ENCODE measurements around the gene IFNLR1. TPM values are rescaled to one million over a fixed set of nuclear protein-coding genes. Genes with fewer than 3 reads are reported as not detected.

Gene IFNLR1
- total and polyA plus RNA-seq, 2 donors from 2014 or later, result 1.6 to 4.8 TPM

DNA sequence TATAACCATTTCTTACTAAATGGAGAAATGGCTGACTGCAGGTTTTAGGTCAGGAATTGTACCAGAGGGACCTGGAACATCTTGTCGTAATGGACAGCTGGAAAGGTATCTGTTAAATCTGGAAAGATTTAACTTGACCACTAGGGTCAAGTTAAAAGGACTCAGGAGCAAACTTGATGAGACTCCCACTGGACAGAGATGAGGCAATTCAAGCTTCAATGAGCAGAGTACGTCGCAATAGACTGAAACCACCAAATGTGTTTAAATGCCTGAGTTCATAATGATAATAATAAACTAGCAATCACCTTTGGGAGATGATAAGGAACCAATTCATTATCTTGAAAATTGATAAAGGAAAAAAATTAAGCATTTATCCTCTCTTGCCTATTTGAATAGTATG, 8.7 kb downstream of the IFNLR1 start:
- DNase-seq (no peak), FAIRE-seq (no peak)
- H3K27me3 ChIP-seq (ENCODE audit: control insufficient read depth, insufficient read depth, low read length), result no peaks in the 10 kb centered on the region
- no peak overlapping the region for H3K4me3 ChIP-seq (ENCODE audit: low read length in 3 of 3)
- no peak overlapping the region for H3K9ac ChIP-seq (ENCODE audit: low read length in 3 of 3)
- intact Hi-C loops (cut with DNase I), result no loop called here
- H3K9me3 ChIP-seq (ENCODE audit: control insufficient read depth in 2 of 3, insufficient read depth in 1 of 3, low read length in 3 of 3), result no peaks in the 10 kb centered on the region
- TF ChIP-seq, protein P1, sequence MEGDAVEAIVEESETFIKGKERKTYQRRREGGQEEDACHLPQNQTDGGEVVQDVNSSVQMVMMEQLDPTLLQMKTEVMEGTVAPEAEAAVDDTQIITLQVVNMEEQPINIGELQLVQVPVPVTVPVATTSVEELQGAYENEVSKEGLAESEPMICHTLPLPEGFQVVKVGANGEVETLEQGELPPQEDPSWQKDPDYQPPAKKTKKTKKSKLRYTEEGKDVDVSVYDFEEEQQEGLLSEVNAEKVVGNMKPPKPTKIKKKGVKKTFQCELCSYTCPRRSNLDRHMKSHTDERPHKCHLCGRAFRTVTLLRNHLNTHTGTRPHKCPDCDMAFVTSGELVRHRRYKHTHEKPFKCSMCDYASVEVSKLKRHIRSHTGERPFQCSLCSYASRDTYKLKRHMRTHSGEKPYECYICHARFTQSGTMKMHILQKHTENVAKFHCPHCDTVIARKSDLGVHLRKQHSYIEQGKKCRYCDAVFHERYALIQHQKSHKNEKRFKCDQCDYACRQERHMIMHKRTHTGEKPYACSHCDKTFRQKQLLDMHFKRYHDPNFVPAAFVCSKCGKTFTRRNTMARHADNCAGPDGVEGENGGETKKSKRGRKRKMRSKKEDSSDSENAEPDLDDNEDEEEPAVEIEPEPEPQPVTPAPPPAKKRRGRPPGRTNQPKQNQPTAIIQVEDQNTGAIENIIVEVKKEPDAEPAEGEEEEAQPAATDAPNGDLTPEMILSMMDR (IDR thresholded peaks at IDR 0.05; ENCODE audit: borderline replicate concordance, extremely low read depth, insufficient read depth), result no peak
- no peaks in the 10 kb centered on the region for H3K36me3 ChIP-seq (ENCODE audit: control insufficient read depth in 2 of 3, insufficient read depth in 3 of 3, low read length in 3 of 3)
- no peak overlapping the region for H3K27ac ChIP-seq (ENCODE audit: low read depth in 2 of 2, low read length in 2 of 2)
- no peaks in the 10 kb centered on the region for H3K4me1 ChIP-seq (ENCODE audit: control insufficient read depth in 2 of 3, insufficient read depth in 2 of 3, low read depth in 1 of 3, low read length in 3 of 3)

GRCh38 chr1:24177161-24177560, 9.9 kb downstream of the IFNLR1 start:
- Histone ChIP-seq H3K4me1 (ENCODE audit: control insufficient read depth in 2 of 3, insufficient read depth in 2 of 3, low read depth in 1 of 3, low read length in 3 of 3) (no peaks in the 10 kb centered on the region), H3K27ac (ENCODE audit: low read depth in 2 of 2, low read length in 2 of 2) (no peak overlapping the region), H3K27me3 (ENCODE audit: control insufficient read depth, insufficient read depth, low read length) (no peaks in the 10 kb centered on the region), H3K9ac (ENCODE audit: low read length in 3 of 3) (no peak overlapping the region), H3K9me3 (ENCODE audit: control insufficient read depth in 2 of 3, insufficient read depth in 1 of 3, low read length in 3 of 3) (no peaks in the 10 kb centered on the region), H3K4me3 (ENCODE audit: low read length in 3 of 3) (no peak overlapping the region), H3K36me3 (ENCODE audit: control insufficient read depth in 2 of 3, insufficient read depth in 3 of 3, low read length in 3 of 3) (no peaks in the 10 kb centered on the region)
- DNase-seq (no peak), FAIRE-seq (no peak)
- TF ChIP-seq, protein P1 (IDR thresholded peaks at IDR 0.05; ENCODE audit: borderline replicate concordance, extremely low read depth, insufficient read depth), result no peak
- intact Hi-C loops (cut with DNase I), result no loop called here

GRCh38 chr1:24175033-24175755, 11.9 kb downstream of the IFNLR1 start:
- H3K4me1 ChIP-seq (ENCODE audit: control insufficient read depth in 2 of 3, insufficient read depth in 2 of 3, low read depth in 1 of 3, low read length in 3 of 3), result no peaks in the 10 kb centered on the region
- H3K27ac ChIP-seq (ENCODE audit: low read depth in 2 of 2, low read length in 2 of 2), result no peak overlapping the region
- H3K27me3 ChIP-seq (ENCODE audit: control insufficient read depth, insufficient read depth, low read length), result no peaks in the 10 kb centered on the region
- DNase-seq (no peak), FAIRE-seq (no peak)
- H3K9ac ChIP-seq (ENCODE audit: low read length in 3 of 3), result no peak overlapping the region
- intact Hi-C loops (cut with DNase I), result no loop called here
- H3K36me3 ChIP-seq (ENCODE audit: control insufficient read depth in 2 of 3, insufficient read depth in 3 of 3, low read length in 3 of 3), result no peaks in the 10 kb centered on the region
- TF ChIP-seq, protein P1 (IDR thresholded peaks at IDR 0.05; ENCODE audit: borderline replicate concordance, extremely low read depth, insufficient read depth), result no peak
- H3K9me3 ChIP-seq (ENCODE audit: control insufficient read depth in 2 of 3, insufficient read depth in 1 of 3, low read length in 3 of 3), result no peaks in the 10 kb centered on the region
- H3K4me3 ChIP-seq (ENCODE audit: low read length in 3 of 3), result no peak overlapping the region
